PC-3 (cell line): ENCODE data around the gene CIDEB.
A peak's percentile ranks its signal among the peaks of the same experiment; 100 is the strongest.

ENCODE experiments used
- EZH2 ChIP-seq: fragments of 300-600 bp; sonication (generic); IDR thresholded peaks from one replicate; pipeline ENCODE4 v1.6.1; 2017; ENCODE audit warnings: antibody characterized with exemption, mild to moderate bottlenecking, low read length; ENCODE audit not compliant: unreplicated experiment
- EZH2phosphoT487 ChIP-seq: fragments of 300-600 bp; sonication (generic); IDR thresholded peaks from 2 replicates; pipeline ENCODE4 v1.6.1; 2018; ENCODE audit warnings: mild to moderate bottlenecking, antibody characterized with exemption, low read length, borderline replicate concordance
- TF ChIP-seq, protein P1 (sequence below): fragments of 300-600 bp; sonication (generic); conservative IDR thresholded peaks from 2 replicates; pipeline ENCODE4 v1.5.1; 2017; ENCODE audit warnings: antibody characterized with exemption, low read depth, mild to moderate bottlenecking, low read length

DNA sequence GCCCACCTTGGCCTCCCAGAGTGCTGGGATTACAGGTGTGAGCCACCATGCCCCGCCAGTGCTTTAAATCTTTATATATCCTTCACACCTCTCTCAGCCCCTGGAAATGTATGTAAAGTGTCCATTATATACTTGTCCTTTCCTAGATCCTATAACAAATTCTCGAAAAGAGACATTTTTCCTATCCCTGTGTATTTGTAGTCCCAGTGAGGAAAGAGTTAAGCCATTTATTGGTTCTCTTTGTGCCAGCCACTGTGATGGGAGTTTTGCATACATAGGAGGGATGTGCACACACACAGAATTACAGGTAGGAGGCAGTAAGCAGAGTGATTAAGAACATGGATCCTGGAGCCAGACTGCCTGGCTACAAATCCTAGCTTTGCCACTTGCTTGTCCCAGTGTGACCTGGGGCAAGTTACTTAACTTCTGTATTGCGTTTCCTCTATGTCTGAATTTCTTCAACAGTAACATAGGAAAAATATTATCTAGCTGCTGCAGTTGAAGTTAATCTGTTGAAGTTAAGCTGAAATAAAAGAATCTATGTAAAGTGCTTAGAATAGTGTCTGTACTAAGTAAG, 34.3 kb downstream of the CIDEB start:
- TF ChIP-seq, protein P1, sequence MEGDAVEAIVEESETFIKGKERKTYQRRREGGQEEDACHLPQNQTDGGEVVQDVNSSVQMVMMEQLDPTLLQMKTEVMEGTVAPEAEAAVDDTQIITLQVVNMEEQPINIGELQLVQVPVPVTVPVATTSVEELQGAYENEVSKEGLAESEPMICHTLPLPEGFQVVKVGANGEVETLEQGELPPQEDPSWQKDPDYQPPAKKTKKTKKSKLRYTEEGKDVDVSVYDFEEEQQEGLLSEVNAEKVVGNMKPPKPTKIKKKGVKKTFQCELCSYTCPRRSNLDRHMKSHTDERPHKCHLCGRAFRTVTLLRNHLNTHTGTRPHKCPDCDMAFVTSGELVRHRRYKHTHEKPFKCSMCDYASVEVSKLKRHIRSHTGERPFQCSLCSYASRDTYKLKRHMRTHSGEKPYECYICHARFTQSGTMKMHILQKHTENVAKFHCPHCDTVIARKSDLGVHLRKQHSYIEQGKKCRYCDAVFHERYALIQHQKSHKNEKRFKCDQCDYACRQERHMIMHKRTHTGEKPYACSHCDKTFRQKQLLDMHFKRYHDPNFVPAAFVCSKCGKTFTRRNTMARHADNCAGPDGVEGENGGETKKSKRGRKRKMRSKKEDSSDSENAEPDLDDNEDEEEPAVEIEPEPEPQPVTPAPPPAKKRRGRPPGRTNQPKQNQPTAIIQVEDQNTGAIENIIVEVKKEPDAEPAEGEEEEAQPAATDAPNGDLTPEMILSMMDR = peak; percentile 38; the same call in 1 of the 2 replicates
- TF ChIP-seq EZH2 (no peak), EZH2phosphoT487 (no peak)
